SH-SY5Y (cell line): Measurements from ENCODE around the gene NFATC2.

Experiments used
- GATA2 ChIP-seq: IDR thresholded peaks from 2 replicates; pipeline ENCODE4 v1.6.1; 2011; ENCODE audit warnings: mild to moderate bottlenecking, low read depth, low read length
- GATA3 ChIP-seq: IDR thresholded peaks from 2 replicates; pipeline ENCODE4 v1.6.1; 2011; ENCODE audit warnings: low read depth, mild to moderate bottlenecking, low read length, moderate library complexity

DNA sequence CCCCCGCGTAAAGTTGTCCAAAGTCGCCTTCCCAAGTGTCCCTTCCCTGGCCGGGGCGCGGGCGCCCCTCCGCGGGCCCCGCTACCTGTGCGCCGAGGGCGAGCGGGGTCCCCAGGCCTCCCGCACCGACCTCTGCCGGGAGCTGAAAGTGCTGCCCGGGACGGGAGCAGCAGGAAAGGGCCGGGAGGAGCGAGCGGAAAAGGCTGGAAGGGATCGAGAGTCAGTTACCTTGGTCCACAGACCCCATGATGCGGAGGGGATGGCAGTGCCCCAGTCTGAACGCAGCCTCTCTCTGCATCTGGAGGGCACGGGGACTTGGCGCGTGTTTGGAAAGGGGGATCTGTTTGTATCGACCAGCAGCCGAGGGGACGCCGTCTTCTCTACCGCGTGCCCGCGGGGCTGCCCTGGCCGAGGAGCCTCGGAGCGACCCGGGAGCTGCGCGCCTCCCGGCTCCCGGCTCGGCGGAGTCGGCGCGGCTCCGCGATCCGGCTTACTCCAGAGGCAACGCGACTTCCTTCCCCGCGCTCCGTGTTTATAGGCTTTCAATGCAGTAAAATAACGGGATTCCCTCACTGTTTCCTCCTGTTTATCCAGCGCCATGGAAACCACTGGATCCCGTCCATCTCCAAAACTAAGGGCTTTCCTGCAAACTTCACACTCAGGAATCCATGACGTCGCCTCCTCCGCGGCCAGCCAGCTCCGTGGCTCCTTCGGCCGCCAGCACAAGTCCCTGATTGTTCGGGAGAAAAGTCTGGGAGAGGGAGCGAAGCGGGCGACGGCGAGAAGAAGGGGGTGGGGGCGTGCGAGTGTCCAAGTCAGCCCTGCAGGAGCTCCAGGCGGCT lies 20.0 kb upstream of the NFATC2 start:
- TF ChIP-seq GATA2, result no peak
- no peak for TF ChIP-seq GATA3
